Mammary epithelial cell (primary cell): ENCODE measurements around the gene E2F1.

Source experiments
- CTCF ChIP-seq, 2 donors: IDR thresholded peaks in 1 of 2; conservative IDR thresholded peaks in 1 of 2; 2 replicates each; pipeline ENCODE4 v1.5.1; 2011 to 2012; ENCODE audit warnings: inconsistent platforms in 2 of 2, low read length in 2 of 2, mild to moderate bottlenecking in 2 of 2, control low read depth in 1 of 2, low read depth in 1 of 2; ENCODE audit not compliant: insufficient read depth in 1 of 2; ENCODE audit errors: extremely low read depth in 1 of 2
- EZH2 ChIP-seq: IDR thresholded peaks from 2 replicates; pipeline ENCODE4 v1.6.1; 2012; ENCODE audit warnings: low read length, inconsistent platforms, borderline replicate concordance

- no peak for TF ChIP-seq CTCF (conservative IDR thresholded peaks at IDR 0.05 in 1 of 2, IDR thresholded peaks at IDR 0.05 in 1 of 2; ENCODE audit: extremely low read depth in 1 of 2, insufficient read depth in 1 of 2, low read depth in 1 of 2, low read length in 2 of 2)
- TF ChIP-seq EZH2 = no peak
Observed at GRCh38 chr20:33687993-33688937, 2.1 kb upstream of the E2F1 start.
